A549 (cell line): ENCODE measurements around the gene CRK. TPM values are rescaled to one million over a fixed set of nuclear protein-coding genes. Genes with fewer than 3 reads are reported as not detected.

Source experiments
- ATAC-seq, 2 experiments: fragments of 200-7000 bp in 1 of 2; fragments of >200 bp in 1 of 2; cut with Nextera tagmentation in 1 of 2; cut with Tn5 transposase in 1 of 2; 3 replicates each; pipeline versions ENCODE4 v1.8.0 to v1.9.1; 2018 to 2020; ENCODE audit warnings: mild to moderate bottlenecking in 1 of 2, moderate library complexity in 1 of 2
- CTCF ChIA-PET: fragments of 300-600 bp; sonication (Branson Sonifier 250); formaldehyde crosslinking; extraction: SDS; loops from one replicate; lab custom pipeline; 2021; ENCODE audit warnings: antibody characterized with exemption, inconsistent platforms; lab: Yijun Ruan, JAX
- POLR2A ChIA-PET: fragments of 350-600 bp; formaldehyde crosslinking; extraction: SDS; loops from one replicate; lab custom pipeline; 2021; ENCODE audit warnings: antibody characterized with exemption, inconsistent platforms; lab: Yijun Ruan, JAX
- DNase-seq, 2 experiments: peaks; one replicate each; pipeline versions ENCODE4 v3.0.0 to v3.0.0-alpha.2; 2011 to 2016; ENCODE audit warnings: low read depth in 1 of 2, low spot score in 1 of 2
- FAIRE-seq: peaks from 2 replicates; lab custom pipeline; 2011; peaks lifted over from hg19 to GRCh38; lab: Jason Lieb, UNC
- H3K27ac ChIP-seq, 2 experiments: fragments of >200 bp; sonication (Bioruptor Twin); formaldehyde crosslinking; 3 replicates each; pipeline ENCODE4 v1.5.1; 2016 to 2017
- H3K4me1 ChIP-seq: fragments of >200 bp; sonication (Bioruptor Twin); formaldehyde crosslinking; 3 replicates; pipeline ENCODE4 v1.6.1; 2016
- H3K4me2 ChIP-seq: fragments of >200 bp; sonication (Bioruptor Twin); formaldehyde crosslinking; 3 replicates; pipeline ENCODE4 v1.6.1; 2016
- H3K4me3 ChIP-seq: fragments of >200 bp; sonication (Bioruptor Twin); formaldehyde crosslinking; 3 replicates; pipeline ENCODE4 v1.5.1; 2016
- H3K9me3 ChIP-seq: fragments of >200 bp; sonication (Bioruptor Twin); formaldehyde crosslinking; 3 replicates; pipeline ENCODE4 v1.6.1; 2016
- BCL3 ChIP-seq: fragments of >200 bp; sonication (Bioruptor Twin); formaldehyde crosslinking; IDR thresholded peaks from 3 replicates; pipeline ENCODE4 v1.6.1; 2016
- CBX8 ChIP-seq: fragments of 200-600 bp; sonication (generic); IDR thresholded peaks from 2 replicates; pipeline ENCODE4 v1.6.1; 2016
- CEBPB ChIP-seq, 2 experiments: fragments of >200 bp in 1 of 2; sonication (Bioruptor Twin) in 1 of 2; formaldehyde crosslinking in 1 of 2; IDR thresholded peaks; 2 replicates each; pipeline ENCODE4 v1.6.1; 2012 to 2016
- CHD4 ChIP-seq: fragments of 200-600 bp; sonication (generic); IDR thresholded peaks from 2 replicates; pipeline ENCODE4 v1.6.1; 2016; ENCODE audit warnings: antibody characterized with exemption, mild to moderate bottlenecking, borderline replicate concordance
- CTCF ChIP-seq: fragments of >200 bp; sonication (Bioruptor Twin); formaldehyde crosslinking; IDR thresholded peaks from 3 replicates; pipeline ENCODE4 v1.5.1; 2016
- ELK1 ChIP-seq: fragments of 150-350 bp; IDR thresholded peaks from 2 replicates; pipeline ENCODE4 v1.6.1; 2014; ENCODE audit warnings: low read depth, mild to moderate bottlenecking, low read length
- EP300 ChIP-seq, 2 experiments: fragments of >200 bp; sonication (Bioruptor Twin); formaldehyde crosslinking; IDR thresholded peaks; 2 replicates in 1 of 2; 3 replicates in 1 of 2; pipeline ENCODE4 v1.6.1; 2016 to 2017
- FOSB ChIP-seq: fragments of 250-450 bp; sonication (Bioruptor Pico); IDR thresholded peaks from 2 replicates; pipeline ENCODE4 v1.5.0; 2020; ENCODE audit warnings: mild to moderate bottlenecking, moderate library complexity
- FOSL2 ChIP-seq, 2 experiments: fragments of 450-650 bp in 1 of 2; fragments of >200 bp in 1 of 2; sonication (Bioruptor Twin) in 1 of 2; formaldehyde crosslinking; IDR thresholded peaks; 2 replicates each; pipeline versions ENCODE4 v1.5.0 to v1.6.1; 2016 to 2020; ENCODE audit warnings: mild to moderate bottlenecking in 1 of 2, moderate library complexity in 1 of 2
- HEYL ChIP-seq: fragments of 250-450 bp; sonication (Bioruptor Pico); IDR thresholded peaks from 2 replicates; pipeline ENCODE4 v1.8.0; 2021; ENCODE audit warnings: mild to moderate bottlenecking, moderate library complexity
- HOXB13 ChIP-seq: fragments of 250-450 bp; sonication (Bioruptor Pico); IDR thresholded peaks from 2 replicates; pipeline ENCODE4 v1.5.0; 2020; ENCODE audit warnings: low read depth, mild to moderate bottlenecking, moderate library complexity
- JUN ChIP-seq, 2 experiments: fragments of >200 bp; sonication (Bioruptor Twin); formaldehyde crosslinking; IDR thresholded peaks; 2 replicates in 1 of 2; 3 replicates in 1 of 2; pipeline ENCODE4 v1.6.1; 2016 to 2017
- JUNB ChIP-seq: fragments of >200 bp; sonication (Bioruptor Twin); formaldehyde crosslinking; IDR thresholded peaks from 2 replicates; pipeline ENCODE4 v1.6.1; 2016
- MAZ ChIP-seq: fragments of 150-350 bp; IDR thresholded peaks from 2 replicates; pipeline ENCODE4 v1.6.1; 2014; ENCODE audit warnings: antibody characterized with exemption, low read depth, low read length, borderline replicate concordance
- MYC ChIP-seq: IDR thresholded peaks from 2 replicates; pipeline ENCODE4 v1.6.1; 2012; ENCODE audit warnings: mild to moderate bottlenecking, inconsistent platforms, low read length, improper control_type of control experiment, borderline replicate concordance
- PBX3 ChIP-seq: IDR thresholded peaks from 2 replicates; pipeline ENCODE4 v1.6.1; 2012
- TP53 ChIP-seq: fragments of 250-450 bp; sonication (Bioruptor Pico); IDR thresholded peaks from 2 replicates; pipeline ENCODE4 v1.5.0; 2021; ENCODE audit warnings: mild to moderate bottlenecking, moderate library complexity
- USF2 ChIP-seq: fragments of 450-650 bp; IDR thresholded peaks from 2 replicates; pipeline ENCODE4 v1.6.1; 2014; ENCODE audit warnings: antibody characterized with exemption
- ZC3H11A ChIP-seq: fragments of 450-650 bp; IDR thresholded peaks from 2 replicates; pipeline ENCODE4 v1.6.1; 2014; ENCODE audit warnings: antibody characterized with exemption, mild to moderate bottlenecking
- ZNF302 ChIP-seq: fragments of 250-450 bp; sonication (Bioruptor Pico); IDR thresholded peaks from 2 replicates; pipeline ENCODE4 v1.9.0; 2021; ENCODE audit warnings: inconsistent platforms, mild to moderate bottlenecking, moderate library complexity
- WGBS: methylation state at CpG from one replicate; pipeline ENCODE4 v1.1.6; 2017; ENCODE audit errors: missing lambda C conversion rate; 5-methylcytosine and 5-hydroxymethylcytosine counted together
- polyA plus RNA-seq, 4 experiments: library from polyadenylated mRNA; depleted of rRNA in 3 of 4; stranded (reverse); fragments of >200 nt; fragmentation: RNase III in 1 of 4; extraction: RNeasy Plus Mini Kit Qiagen cat#74134 plus additional on column Dnase treatment in 1 of 4; gene quantifications; 2 replicates in 3 of 4; 3 replicates in 1 of 4; pipeline ENCODE4 v1.2.3, GENCODE V29; 2011 to 2017

Gene CRK
- polyA plus RNA-seq, 2 of the 4 experiments (the other 2 are of a cell fraction): 76.5 to 124 TPM

GRCh38 chr17:1478418-1478817 is 22.4 kb upstream of the CRK start:
- Histone ChIP-seq H3K9me3 (no peaks in the 10 kb centered on the region), H3K4me1 (peaks cover 6% of the 10 kb centered on the region; the same call in 1 of the 3 replicates), H3K4me2 (no peak overlapping the region), H3K27ac (no peak overlapping the region), H3K4me3 (no peak overlapping the region)
- POLR2A ChIA-PET: no interaction called here
- WGBS: 94% methylated on average over 26 of the region's 26 CpGs
- CTCF ChIA-PET: interaction anchor here (0.9 to 2.4 kb wide), 5 partner anchors 9 to 146 kb away, joined by 3 to 7 read pairs (median 4); partner anchors contain the start of gene INPP5K
- FAIRE-seq: no peak
- DNase-seq: no peak
- TF ChIP-seq FOSL2 (IDR thresholded peaks at IDR 0.05): no peak
- TF ChIP-seq FOSL2 (CRISPR knock-in tag; IDR thresholded peaks at IDR 0.05): no peak
- no peak for TF ChIP-seq CBX8
- no peak for TF ChIP-seq JUNB
- TF ChIP-seq, all 56 proteins: peak for 0
- ATAC-seq: no peak

GRCh38 chr17:1475321-1475854 is 19.4 kb upstream of the CRK start:
- POLR2A ChIA-PET: interaction anchor here (1.5 kb wide), 1 partner anchor 13 kb away, joined by 4 read pairs; no protein-coding TSS in a partner anchor
- 92% methylated on average over 15 of the region's 15 CpGs for WGBS
- peak overlapping the region in 1 of 2 experiments; percentile 33; a peak in 1 of 6 replicates for H3K27ac ChIP-seq

GRCh38 chr17:1474402-1475189 is 18.6 kb upstream of the CRK start:
- ChIA-PET POLR2A (interaction anchor here (1.5 kb wide), 1 partner anchor 13 kb away, joined by 4 read pairs; no protein-coding TSS in a partner anchor), CTCF (interaction anchor here (0.6 to 1.4 kb wide), 3 partner anchors 10 to 109 kb away, joined by 3 read pairs; partner anchors contain the start of gene INPP5K)
- H3K9me3 ChIP-seq: no peaks in the 10 kb centered on the region
- ATAC-seq: no peak
- H3K4me3 ChIP-seq: no peak overlapping the region
- H3K4me2 ChIP-seq: no peak overlapping the region
- H3K4me1 ChIP-seq: no peaks in the 10 kb centered on the region
- 83% methylated on average over 31 of the region's 31 CpGs for WGBS
- FAIRE-seq: no peak
- TF ChIP-seq TP53 (no peak), HEYL (CRISPR knock-in tag) (no peak), JUNB (no peak), CTCF (no peak), USF2 (no peak), MAZ (no peak), BCL3 (no peak), PBX3 (no peak), CEBPB (IDR thresholded peaks at IDR 0.05) (no peak), ZC3H11A (no peak), ELK1 (no peak), HOXB13 (CRISPR knock-in tag) (no peak)
- peak overlapping the region in 1 of 2 experiments; percentile 33; a peak in 1 of 6 replicates for H3K27ac ChIP-seq
- no peak for DNase-seq

More at GRCh38 chr17:1475321-1475854, 19.4 kb upstream of the CRK start:
- H3K4me2 ChIP-seq: no peak overlapping the region
- CTCF ChIA-PET: interaction anchor here (1.0 to 1.4 kb wide), 3 partner anchors 9 to 16 kb away, joined by 3 read pairs; no protein-coding TSS in a partner anchor
- ATAC-seq (no peak), DNase-seq (no peak), FAIRE-seq (no peak)
- TF ChIP-seq EP300 (IDR thresholded peaks at IDR 0.05) (no peak), HOXB13 (CRISPR knock-in tag) (no peak), ZNF302 (CRISPR knock-in tag) (no peak), FOSB (CRISPR knock-in tag) (no peak), CHD4 (no peak), MYC (no peak), CBX8 (no peak), FOSL2 (IDR thresholded peaks at IDR 0.05) (no peak), FOSL2 (CRISPR knock-in tag; IDR thresholded peaks at IDR 0.05) (no peak), HEYL (CRISPR knock-in tag) (no peak), JUN (IDR thresholded peaks at IDR 0.05) (no peak)
- no peaks in the 10 kb centered on the region for H3K9me3 ChIP-seq
- no peak overlapping the region for H3K4me3 ChIP-seq
- no peaks in the 10 kb centered on the region for H3K4me1 ChIP-seq
